Nucleus accumbens (tissue), 56 donors: ENCODE results near the gene STAC2.
"Not testable (repeated sequence)": the region's sequence is repeated elsewhere in the genome, so short reads cannot be mapped to it uniquely, and the experiment has no call there.

ENCODE experiments used
- DNase-seq, 56 donors: peaks; one replicate each; lab custom pipeline; 2025; lab: John Stamatoyannopoulos, UW

Gene STAC2, protein sequence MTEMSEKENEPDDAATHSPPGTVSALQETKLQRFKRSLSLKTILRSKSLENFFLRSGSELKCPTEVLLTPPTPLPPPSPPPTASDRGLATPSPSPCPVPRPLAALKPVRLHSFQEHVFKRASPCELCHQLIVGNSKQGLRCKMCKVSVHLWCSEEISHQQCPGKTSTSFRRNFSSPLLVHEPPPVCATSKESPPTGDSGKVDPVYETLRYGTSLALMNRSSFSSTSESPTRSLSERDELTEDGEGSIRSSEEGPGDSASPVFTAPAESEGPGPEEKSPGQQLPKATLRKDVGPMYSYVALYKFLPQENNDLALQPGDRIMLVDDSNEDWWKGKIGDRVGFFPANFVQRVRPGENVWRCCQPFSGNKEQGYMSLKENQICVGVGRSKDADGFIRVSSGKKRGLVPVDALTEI

DNA sequence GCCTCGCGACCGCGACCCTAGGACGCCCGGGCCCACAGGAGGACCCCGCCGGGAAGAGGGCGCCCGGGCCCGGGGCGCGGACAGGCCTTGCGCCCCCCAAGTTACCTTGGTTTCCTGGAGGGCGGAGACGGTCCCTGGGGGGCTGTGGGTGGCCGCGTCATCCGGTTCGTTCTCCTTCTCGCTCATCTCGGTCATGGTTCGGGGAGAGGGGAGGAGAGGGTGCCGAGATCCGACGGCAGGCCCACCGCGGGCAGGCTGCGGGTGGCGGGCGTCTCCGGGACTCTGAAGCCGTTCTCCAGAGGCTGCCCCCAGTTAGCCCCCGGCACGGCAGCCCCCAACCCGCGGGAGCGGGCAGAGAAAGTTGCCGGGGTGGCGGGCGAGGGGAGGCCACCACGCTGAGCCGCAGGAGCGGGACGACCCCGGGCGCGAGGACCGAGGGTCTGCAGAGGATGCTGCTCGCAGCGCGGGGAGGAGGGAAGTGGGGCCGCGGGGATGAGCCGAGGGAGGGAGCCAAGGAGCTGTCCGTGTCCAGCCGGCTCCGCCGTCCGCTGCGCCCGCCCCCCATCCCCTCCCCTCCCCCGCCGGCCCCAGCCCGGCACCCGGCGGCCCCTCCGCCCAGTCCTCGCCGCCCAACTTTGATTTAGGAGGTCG lies at the start of gene STAC2:
STAC2 (minus strand) TSS at position 638 of the 651 bp plus-strand sequence; CDS start at position 195, 443 bp downstream.
- no peak for DNase-seq

DNA sequence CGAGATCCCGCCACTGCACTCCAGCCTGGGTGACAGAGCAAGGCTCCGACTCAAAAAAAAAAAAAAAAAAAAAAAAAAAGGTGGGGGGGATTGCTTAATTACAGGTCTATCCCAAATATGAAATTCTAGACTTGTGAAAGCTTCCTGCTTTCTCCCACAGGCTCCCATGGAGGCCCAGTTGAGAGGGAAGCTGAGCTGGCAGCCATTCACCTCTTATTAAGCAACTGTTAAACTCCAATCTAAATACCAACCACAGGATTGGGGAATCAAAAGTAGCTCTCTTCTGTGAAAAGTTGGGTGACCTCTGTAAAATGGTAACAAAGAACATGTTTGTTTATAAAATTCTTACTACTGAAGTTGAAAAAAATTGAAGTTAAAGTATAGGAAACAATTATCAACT lies 45.8 kb upstream of the STAC2 start:
- no peak for DNase-seq

DNA sequence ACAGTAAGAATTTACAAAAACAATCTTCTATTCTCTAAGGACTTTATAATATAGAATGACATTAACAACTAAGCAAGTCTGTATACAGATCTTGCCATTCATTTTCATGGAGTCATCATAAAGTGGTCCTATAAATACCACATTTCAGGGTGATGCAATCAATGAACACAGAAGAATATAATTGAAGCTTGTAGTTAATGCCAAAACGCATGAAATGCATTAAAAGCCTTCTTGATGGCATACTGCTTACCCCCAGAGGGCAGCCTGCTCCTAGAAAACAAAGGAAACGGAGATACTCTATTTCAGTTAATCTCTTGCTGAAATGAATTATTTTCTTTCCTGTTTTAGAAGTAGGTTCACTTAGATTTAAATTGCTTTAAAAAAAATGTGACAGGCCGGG lies 45.2 kb upstream of the STAC2 start:
- DNase-seq: peak in 1 of 56 donors; percentile 21

DNA sequence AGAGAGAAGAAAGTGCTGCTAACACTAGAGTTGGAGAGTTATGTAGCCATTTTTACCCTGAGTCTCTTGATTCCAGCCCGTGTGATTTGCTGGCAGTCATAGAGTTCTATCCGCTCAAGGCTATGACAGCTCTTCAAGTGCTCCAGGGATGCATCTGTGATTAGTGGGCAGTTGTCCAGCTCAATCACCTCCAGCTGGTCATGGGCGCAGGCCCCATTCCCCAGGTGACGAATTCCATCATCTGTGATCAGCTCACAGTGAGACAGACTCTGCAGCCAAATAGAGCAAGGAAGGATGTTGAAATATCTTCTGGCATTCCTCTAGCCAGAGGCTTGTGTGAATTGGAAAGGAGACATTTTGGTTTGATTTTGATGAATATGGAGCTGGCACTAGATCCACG lies 38.4 kb upstream of the STAC2 start:
- DNase-seq: no peak

DNA sequence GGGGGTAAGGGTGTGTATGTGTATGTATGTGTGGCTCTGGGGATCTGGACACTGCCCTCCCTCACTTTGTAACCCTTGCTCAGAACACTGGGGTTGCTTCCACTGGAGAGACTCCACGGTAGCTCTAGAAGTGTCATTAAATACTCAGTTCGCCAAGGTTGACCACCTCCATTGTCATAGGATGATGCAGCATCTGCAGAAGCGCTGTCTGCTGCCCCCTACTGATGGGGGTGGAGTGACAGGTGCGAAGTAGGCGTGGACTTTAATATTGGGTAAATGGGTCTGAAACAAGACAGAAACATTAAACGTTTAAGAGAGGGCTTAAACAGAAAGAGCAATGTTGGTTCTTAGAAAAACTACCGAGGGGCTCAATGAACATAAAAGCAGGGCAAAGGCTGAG lies 35.5 kb upstream of the STAC2 start:
- no peak for DNase-seq

DNA sequence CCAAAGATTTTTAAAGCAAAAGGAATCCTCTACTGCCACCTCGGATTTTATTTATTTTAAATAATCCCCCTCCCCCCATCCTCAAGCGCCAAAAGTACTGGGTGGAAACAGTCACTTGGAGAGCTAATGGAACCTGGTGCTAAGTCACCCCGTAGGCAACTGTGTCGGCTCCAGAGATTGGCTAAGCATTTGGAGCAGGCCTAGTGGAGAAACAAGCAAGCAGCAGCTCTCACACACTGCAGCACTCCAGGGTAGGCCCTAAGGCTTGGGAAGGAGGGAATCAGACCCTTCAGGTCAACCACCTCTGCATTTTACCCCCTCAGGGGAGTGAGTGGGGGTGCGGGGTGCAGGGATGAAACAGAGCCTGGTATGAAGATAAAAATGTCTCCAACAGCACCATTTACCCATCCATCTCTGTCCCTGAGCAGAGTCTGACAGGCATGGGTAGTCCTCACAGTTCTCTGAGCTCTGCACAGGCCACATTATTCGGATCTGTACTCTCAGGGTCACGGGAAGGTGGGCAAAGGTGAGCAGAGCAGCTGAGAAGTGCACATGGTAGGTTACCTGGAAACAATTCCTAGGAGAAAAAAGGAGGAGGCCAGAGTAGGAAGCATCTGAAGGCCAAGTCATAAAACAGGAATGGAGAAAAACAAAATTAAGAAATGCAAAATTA lies 27.2 kb upstream of the STAC2 start:
- DNase-seq: no peak

DNA sequence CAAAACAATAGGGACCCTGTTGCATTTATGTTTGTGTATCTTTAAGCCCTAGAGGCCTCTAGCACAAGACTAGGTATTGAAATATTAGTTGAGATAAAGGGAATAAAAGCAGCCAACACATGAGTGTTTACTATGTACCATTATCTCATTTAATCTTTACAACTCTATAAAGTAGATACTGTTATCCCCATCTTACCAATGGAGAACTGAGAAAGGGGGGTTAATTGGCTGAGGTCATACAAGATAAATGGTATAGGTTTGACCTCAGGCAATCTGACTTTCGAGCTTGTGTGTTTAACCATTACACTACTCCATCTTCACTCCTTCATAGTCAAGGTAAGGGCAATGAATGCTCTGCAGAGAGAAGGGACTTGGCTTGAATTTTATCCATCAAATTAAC lies 26.3 kb upstream of the STAC2 start:
- no peak for DNase-seq

DNA sequence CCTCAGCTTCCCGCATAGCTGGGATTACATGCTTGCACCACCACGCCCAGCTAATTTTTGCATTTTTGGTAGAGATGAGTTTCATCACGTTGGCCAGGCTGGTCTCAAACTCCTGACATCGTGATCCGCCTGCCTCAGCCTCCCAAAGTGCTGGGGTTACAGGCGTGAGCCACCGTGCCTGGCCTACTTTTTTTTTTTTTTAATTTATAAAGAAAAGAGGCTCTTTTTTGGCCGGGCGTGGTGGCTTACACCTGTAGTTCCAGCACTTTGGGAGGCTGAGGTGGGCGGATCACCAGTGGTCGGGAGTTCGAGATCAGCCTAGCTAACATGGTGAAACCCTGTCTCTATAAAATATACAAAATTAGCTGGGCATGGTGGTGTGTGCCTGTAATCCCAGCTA lies 24.3 kb upstream of the STAC2 start:
- not testable (repeated sequence) for DNase-seq

DNA sequence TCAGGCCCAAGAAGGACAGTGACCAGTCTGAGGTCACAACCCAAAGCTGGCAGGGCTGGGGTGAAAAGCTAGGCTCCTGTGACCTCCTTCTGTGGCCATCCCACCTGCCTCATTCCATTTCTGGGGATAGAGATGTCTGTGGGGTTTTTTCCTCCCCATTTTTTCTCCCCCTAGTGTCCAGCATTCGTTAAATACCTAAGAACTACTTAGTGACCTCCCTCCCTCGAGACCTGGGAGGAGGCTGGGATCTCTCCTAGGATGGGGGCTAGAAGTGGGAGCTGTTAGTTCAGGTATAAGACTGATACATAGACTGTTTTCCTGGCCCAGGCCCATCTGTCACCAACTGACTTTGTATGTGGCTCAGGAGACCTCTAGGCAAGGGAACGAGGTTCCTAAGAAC lies 20.5 kb upstream of the STAC2 start:
- no peak for DNase-seq

DNA sequence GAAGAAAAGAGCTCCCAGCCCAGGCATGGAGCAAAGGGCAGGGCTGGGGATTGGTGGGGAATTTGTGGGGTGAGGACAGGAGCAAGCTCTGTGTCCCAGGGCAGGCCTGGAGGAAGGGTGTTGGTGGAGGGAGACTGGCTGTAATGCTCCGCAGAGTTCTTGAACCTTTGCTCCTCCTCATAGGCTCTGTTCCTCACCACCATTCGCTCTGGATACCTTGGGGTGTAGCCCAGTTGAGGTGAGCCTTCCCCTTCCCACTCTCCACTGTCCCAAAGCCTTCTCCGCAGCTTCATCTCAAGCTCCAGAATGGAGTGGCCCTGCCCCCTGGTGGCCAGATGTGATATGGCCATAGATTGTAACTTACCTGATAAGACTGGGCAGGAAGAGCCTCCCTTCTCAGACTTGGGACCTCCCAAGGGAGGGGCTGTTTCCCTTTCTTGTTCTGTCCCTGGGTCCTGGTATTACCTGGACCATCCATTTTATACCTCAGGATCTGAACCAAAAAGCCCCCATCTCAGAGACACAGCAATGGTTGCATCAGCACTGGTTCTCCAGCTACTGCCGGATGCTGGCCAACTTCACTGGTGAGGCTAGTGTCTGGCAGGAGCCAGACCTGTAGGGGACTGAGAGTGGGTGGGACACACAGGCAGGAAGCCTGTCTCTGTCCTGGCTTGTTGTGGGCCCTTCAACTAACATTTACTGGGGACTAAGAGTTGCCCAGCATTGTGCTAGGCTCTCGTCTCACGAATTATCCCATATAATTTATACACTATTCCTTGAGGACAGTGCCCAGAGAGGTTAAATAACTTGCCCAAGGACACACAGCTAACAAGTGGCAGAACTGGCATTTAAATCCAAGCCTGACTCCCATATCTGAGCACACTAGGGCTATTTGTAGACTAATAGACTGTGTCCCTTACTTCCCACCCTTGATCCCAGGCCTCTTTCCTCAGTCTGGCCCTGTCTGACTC lies 19.1 kb upstream of the STAC2 start:
- DNase-seq: peak in 50 of 56 donors; percentile 12 to 90 (median 58)

DNA sequence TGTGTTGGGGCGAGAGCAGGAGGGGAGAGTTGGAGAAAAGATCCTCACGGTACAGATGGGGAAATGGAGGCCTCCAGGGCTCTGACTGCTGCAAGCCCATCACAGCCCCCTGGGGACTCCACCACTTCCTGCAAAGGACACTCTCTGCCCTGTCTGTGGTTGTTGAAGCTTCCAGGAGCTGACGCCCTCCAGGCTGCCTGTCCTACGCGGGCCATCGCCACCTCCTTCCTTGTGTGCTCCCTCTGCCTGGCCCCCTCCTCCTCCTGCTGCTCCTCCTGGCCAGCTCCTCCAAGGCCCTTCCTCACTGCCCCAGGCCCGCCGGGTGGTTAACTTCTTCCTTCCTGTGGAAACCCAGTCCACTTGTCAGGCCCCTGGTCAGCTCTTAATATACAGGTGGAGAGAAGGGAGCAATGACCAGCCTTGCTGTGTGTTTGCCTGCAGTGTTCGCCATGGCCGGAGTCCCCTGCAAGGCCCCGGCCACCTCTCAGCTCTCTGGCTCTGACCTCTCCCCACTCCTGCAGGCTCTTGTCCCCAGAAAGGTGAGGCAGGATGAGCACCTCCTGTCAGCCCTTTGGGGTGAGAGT lies 18.4 kb upstream of the STAC2 start:
- no peak for DNase-seq

DNA sequence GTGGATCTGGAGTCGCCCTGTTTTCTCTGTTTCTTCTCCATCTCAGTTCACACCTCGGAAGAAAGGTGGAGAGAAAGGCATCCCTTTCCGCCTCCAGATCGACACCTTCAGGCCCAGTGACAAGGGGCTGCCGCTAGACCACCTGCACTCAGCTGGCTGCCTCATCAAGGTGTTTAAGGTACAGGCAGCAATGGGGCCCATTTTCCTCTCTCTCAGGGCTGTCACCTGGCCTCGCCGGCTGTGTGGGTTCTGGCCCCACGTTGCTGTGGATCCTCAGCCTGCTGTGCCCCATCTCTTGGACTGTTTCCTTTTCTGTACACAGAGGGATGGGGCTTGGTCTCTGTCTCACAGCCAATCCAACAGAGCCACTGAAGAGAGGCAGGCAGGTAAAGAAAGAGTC lies 17.4 kb upstream of the STAC2 start:
- DNase-seq: no peak

DNA sequence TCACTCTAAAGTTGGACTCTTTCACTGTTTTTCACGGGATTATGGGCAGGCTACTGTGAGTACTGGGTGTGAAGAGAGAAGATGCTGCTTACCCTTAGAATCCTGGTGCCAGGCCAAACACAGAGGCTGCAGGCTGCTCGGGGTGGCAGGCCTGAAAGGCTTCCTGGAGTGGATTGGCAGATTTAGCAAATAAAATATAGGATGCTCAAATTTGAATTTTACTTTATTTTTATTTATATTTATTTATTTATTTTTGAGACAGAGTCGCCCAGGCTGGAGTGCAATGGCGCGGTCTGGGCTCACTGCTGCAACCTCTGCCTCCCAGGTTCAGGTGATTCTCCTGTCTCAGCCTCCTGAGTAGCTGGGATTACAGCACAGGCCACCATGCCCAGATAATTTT lies 14.9 kb upstream of the STAC2 start:
- no peak for DNase-seq

DNA sequence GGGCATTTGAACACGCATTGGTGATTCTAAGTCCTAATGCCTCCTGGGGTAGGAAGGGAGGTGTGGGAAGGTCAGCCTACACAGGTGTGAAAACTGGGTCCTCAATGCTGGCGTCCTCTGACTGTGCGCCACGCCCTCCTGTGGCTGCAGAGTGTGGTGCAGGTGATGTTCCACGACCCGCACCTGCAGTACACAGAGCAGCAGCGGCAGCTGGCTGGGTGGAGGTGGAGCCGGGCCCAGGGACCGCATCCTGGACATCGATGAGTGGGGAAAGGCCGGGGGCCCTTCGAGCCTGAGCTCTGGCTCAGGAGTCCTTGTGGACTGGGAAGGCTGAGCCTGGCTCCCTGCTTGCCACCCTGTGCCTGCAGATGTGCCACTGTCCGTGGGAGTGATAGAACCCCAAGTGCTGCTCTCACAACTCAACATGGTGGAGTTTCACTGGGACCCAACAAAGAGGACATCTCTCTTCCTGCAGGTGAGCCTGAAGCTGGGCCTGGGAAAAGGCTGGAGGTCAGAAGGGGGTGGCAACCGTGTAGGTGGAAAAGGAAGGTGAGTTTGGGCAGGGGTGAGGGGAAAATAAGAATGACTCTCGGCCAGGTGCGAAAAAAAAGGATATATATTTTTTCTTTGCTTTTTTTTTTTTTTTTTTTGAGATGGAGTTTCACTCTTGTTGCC lies 14.0 kb upstream of the STAC2 start:
- DNase-seq: peak in 10 of 56 donors; percentile 7 to 53 (median 18)

DNA sequence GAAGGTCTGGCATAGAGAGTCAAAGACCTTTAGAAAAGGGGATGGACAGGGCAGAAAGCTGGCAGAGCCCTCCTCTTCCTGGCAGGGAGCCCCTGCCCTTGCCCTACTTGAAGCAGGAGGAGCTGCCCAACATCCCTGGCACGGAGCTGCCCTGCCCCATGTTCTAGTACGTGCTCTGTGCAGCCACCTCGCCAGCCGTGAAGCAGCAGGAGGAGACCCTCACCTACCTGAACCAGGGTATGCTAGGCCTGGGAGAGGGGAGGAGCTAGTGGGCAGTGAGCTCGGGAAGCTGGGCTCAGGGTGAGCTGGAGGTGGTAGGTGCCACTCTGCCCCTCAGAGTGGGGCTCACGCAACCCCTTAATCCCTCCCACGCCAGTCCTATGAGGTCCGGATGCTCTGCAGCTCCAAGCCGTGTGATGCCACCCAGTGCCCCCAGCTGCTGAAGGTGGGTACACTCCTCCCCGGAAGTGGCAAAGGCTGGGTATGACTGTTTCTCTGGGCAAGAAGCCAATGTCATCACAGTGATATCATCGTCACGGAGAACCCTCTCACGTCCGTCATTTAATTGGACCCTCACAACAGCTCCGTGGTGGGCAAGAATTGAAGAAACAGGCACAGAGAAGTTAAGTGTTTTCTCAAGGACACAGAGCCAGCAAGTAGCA lies 12.7 kb upstream of the STAC2 start:
- no peak for DNase-seq

DNA sequence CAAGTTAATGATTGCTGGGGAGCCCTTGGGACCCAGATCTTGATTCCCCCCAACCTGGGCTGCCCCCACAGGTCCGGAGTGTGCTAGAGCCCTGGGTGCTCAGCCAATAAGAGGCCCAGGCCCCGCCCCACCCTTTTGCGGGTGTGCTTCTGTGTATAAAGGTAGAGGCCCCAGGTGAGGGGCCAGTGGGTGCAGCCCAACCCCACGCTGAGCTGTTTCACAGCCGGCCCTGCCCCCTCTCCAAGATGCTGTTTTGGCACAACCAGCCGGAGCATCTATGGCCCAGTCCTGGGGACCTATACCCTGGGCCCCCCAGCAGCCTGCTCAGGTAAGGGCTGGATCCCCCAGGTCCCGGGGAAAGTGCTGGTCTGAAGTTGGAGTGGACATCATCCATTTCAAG lies 11.8 kb upstream of the STAC2 start:
- DNase-seq: no peak

DNA sequence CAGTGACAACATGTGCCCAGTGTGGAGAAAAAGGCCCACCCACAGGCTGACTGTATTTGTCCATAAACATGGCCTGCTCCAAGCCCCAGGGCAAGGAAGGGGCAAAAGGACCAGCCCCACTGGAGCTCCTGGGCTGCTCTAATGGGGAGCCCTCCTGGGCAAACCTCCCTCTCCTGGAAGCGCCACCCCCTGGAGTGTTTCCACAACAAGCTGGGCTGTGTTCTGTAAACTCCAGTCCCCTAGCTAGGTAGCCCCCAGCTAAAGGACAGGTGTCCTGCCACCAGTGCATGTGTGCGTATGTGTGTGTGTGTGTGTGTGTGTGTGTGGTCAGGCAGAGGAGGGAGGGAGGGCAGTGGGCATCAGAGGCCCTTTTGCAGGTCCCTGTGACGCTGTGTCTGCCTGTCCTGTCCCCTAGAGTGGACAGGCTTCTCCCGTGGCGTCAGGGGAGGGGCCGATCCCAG lies 11.3 kb upstream of the STAC2 start:
- no peak for DNase-seq

DNA sequence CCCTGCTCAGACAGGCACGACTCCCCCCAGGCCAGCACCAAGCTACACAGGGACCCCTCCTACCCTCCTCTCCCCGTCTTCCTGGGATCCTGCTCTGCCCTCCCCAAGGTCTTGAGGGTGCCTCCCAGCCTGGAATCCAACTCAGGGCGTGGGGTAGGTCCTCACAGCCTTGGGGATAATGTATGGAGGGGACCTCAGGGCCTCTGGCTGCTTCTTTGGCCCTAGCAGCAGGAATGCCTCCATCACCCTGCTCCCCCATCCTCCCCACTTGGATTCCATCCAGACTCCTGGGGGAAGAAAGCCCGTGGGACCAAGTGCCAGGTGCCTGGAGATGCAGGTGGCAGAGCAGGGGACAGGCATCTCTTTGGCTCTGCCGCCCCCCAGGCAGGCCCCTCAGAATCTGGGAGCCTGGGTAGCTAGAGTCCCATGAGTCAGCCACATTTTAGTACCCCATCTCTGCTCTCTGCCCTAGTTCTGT lies 10.7 kb upstream of the STAC2 start:
- DNase-seq: no peak
